IPS DF 4.7 (cell line): Measurements from ENCODE around the gene TMEM212.
"Not testable (repeated sequence)": the region's sequence is repeated elsewhere in the genome, so short reads cannot be mapped to it uniquely, and the experiment has no call there.

Experiments
- DNase-seq: peaks from one replicate; pipeline ENCODE4 v3.0.0-alpha.2; 2013; ENCODE audit warnings: low spot score; ENCODE audit errors: extremely low read depth

TMEM212 gene

GRCh38 chr3:171812811-171813210 is 30.3 kb upstream of the TMEM212 start:
- no peak for DNase-seq

- no peak for DNase-seq
These were observed 29.8 kb upstream of the TMEM212 start for GRCh38 chr3:171813278-171813896.

- no peak for DNase-seq
These were observed 29.2 kb upstream of the TMEM212 start for GRCh38 chr3:171813897-171814460.

- DNase-seq: not testable (repeated sequence)
These were observed 28.5 kb upstream of the TMEM212 start for GRCh38 chr3:171814662-171815061.

- no peak for DNase-seq
These were observed 27.1 kb upstream of the TMEM212 start for GRCh38 chr3:171815973-171816595.

DNA sequence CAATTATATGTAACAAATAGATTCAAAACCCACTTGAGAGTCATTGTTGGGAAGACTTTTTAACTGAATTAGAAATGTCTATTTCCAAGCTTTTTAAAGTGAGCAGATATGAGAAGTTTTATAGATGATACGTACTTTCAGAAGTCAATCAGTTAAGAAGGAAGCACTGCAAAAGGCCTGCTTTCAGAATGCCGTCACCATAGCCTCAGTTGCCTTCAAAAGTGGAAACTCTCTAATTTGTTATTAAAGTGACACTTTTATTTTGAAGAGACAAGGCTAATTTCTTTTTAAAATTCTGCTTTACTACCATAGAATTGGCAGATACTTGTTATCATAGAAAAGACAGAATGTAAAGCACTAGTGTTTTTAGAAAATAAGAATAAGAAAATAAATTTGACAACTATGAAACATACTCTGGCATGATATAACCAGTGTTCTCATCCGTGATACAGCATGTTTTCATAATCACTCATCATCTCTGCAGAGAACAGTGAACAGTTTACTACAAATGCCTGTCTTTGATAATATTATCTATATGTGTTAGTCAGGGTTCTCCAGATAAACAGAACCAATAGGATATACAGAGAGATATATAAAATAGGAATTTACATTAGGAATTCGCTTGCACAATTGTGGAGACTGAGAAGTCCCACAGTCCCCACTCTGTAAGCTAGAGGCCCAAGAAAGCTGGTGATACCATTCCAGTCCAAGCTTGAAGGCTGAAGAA is 25.9 kb upstream of the TMEM212 start:
- no peak for DNase-seq

- no peak for DNase-seq
These were observed 22.1 kb upstream of the TMEM212 start for GRCh38 chr3:171821044-171821443.

GRCh38 chr3:171821778-171822358 is 21.3 kb upstream of the TMEM212 start:
- DNase-seq: no peak

DNA sequence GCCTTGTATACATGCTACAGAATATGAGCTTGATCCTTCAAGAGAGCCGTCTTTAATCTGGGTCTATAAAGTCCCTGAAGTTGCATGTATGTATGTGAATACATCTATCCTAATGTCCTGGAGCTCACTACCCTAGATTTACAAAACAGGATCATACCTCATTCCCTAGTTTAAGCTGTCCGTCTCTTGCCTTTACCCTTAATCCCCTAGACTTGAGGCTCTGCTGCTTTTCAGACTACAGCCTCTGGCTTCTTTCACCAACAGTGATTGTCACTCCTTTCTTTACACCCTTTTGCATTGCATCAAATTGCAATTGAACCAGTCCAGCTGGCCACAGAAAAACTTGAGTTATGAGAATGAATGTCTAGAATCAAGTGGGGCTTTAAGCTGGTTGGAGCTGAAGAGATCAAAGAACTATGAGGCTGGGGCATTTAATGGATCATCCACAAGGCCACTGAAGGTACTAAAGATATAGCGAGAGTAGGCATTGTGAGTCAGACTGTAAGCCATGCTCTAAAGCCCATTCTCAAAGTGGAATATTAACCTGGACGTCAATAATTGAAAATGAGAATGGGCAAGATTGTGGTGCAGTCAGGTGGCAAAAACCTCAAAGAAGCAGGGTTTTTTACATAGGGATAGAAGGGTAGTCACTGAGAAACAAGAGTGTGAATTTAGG is 20.6 kb upstream of the TMEM212 start:
- no peak for DNase-seq

DNA sequence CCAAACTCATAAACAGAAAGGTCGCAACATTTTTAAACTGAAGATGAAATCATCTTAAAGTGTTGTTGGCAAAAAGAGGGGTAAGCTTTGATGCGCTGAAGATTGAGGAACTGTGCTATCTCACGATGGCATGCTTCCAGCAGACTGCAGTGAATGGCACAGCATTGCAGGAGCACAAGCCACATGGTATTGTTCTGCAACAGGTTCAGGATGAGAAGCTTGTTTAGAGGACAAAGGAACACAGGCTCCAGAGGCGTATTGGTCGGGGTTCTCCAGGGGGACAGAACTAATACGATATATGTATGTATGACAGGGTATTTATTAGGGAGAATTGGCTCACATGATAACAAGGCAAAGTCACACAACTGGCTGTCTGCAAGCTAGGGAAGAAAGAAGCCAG is 19.0 kb upstream of the TMEM212 start:
- DNase-seq: no peak

GRCh38 chr3:171824824-171825221 is 18.3 kb upstream of the TMEM212 start:
- no peak for DNase-seq

DNA sequence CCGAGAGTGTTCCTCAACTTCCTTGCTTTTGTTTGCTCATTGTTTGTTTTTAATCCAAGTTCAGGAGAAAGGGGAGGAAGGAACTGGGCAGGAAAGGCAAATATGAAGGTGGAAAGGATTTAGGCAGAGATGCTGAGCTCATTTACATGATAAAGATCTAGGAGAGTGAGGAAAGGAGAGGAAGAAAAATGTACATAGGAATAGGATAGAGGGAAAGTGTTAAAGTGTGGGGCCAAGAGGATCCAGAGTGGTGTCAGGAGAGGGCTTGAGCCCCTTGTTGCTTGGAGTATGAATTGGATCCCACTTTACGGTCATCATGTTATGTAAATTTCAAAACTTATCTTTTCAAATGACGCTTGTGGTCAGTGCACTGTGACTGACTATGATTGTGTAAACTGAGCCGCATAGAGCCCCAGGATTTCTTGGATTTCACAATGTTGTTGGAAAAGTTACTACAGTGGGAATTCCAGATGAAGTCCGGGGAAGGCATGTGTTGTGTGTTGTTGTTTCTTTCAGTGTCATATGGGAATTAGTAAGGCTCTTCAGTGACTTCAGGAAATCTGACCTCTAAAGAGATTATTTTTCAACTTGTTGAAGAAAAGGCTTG is 17.8 kb upstream of the TMEM212 start:
- DNase-seq: no peak

GRCh38 chr3:171827385-171827784 is 15.8 kb upstream of the TMEM212 start:
- no peak for DNase-seq

DNA sequence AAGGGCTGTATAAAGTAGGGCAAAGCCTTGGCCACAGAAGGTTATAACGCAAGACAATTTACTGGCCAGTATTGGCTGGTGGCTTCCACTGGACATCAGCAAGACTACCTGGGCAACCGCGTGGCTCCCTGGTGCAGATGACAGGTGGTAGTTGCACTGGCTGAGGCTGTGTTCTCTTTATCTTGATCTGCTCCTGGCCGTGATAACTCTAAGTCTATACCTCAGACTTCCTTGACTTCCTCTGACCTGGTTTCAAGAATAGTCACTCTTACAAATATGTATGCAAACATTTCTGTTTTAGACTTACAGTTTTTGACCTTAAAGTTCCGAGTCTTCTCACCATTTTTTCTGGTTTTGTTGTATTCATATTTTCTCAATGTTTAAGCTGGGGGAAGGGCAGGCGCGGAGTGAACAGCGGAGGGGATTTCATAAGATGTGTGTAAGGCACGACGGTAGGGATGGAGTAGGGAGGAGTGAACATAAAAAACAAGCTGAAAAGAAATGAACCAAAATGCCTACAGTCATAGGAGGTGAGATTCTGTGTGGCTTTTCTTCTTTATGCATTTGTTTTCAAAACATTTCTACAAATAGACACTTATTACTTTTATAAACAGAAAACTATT is 15.2 kb upstream of the TMEM212 start:
- no peak for DNase-seq

GRCh38 chr3:171828902-171829770 is 14.0 kb upstream of the TMEM212 start:
- DNase-seq: no peak

DNA sequence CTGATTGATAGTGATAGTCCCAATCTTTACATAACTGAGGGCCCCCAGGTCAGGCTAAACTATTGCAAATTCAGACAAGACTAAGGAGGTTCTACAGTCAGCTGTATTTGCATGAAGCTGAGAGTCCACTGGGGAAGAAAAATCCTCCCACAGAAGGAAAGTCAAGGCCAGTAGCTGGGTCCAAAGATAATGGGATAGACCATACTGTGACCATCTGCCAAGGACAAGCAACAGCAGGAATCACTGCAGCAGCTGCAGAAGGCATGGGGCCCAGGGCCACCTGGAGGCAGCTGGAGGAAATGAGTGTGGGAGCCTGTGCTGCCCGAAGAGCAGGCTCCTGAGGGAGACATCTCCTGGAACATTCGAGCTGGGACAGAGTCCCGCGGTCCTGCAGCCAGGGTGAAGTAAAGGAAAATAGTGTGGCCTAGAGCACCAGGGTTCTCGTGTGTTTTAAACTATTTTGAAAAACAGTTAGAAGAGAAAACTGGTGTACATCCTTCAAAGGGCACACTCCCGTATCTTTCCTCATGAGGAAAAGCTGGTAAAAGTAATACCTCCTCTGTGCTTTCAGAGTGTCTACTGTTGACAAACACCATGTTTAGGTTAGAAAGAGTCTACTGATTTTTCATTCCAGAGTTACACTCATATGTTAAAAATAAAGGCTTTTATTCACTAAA is 13.2 kb upstream of the TMEM212 start:
- DNase-seq: peak; percentile 58

GRCh38 chr3:171830518-171830875 is 12.7 kb upstream of the TMEM212 start:
- no peak for DNase-seq

- DNase-seq: no peak
These were observed 11.2 kb upstream of the TMEM212 start for GRCh38 chr3:171831936-171832335.

- DNase-seq: no peak
These were observed 10.2 kb upstream of the TMEM212 start for GRCh38 chr3:171832989-171833388.
